ENCODE results near the gene TBCD.

Gene TBCD

DNA sequence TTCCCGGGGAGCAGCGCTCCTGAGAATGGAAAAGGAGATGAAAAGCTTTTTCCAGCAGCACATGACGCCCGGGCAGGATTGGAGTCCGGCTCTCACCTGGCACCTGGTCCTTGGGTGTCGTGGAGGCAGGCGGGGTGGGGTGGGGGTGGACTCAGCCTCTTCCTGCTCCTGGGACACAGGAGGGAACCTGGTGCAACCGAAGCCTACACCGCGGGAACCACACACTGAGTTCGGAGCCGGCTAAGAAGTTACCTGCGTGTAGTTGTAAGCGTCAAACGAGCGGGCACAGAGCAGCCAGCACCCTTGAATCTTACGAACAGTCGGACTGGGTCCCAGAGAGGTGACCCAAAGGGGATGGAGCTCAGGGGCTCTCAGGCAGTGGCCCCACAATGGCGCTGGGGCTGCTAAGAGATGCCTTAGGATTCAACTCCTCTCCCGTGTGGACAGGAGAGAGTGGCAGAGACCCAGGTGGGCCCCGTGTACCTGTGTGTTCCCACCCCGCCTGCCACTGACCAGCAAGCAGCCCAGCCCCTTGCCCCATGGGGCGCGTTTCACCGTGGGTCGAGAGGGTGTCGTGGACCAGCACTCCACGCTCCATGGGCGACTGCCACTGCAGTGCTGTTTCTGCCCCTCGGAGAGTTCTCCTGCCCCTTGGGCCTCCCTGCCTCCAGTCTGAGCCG is 221.7 kb downstream of the TBCD start:
- DNase-seq (ENCODE audit: low read depth), result no peak
- H3K4me3 ChIP-seq (ENCODE audit: low read depth, low read length), result no peak overlapping the region
- TF ChIP-seq, protein P1, sequence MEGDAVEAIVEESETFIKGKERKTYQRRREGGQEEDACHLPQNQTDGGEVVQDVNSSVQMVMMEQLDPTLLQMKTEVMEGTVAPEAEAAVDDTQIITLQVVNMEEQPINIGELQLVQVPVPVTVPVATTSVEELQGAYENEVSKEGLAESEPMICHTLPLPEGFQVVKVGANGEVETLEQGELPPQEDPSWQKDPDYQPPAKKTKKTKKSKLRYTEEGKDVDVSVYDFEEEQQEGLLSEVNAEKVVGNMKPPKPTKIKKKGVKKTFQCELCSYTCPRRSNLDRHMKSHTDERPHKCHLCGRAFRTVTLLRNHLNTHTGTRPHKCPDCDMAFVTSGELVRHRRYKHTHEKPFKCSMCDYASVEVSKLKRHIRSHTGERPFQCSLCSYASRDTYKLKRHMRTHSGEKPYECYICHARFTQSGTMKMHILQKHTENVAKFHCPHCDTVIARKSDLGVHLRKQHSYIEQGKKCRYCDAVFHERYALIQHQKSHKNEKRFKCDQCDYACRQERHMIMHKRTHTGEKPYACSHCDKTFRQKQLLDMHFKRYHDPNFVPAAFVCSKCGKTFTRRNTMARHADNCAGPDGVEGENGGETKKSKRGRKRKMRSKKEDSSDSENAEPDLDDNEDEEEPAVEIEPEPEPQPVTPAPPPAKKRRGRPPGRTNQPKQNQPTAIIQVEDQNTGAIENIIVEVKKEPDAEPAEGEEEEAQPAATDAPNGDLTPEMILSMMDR (IDR thresholded peaks at IDR 0.05; ENCODE audit: low read depth, low read length, missing control alignments), result no peak

DNA sequence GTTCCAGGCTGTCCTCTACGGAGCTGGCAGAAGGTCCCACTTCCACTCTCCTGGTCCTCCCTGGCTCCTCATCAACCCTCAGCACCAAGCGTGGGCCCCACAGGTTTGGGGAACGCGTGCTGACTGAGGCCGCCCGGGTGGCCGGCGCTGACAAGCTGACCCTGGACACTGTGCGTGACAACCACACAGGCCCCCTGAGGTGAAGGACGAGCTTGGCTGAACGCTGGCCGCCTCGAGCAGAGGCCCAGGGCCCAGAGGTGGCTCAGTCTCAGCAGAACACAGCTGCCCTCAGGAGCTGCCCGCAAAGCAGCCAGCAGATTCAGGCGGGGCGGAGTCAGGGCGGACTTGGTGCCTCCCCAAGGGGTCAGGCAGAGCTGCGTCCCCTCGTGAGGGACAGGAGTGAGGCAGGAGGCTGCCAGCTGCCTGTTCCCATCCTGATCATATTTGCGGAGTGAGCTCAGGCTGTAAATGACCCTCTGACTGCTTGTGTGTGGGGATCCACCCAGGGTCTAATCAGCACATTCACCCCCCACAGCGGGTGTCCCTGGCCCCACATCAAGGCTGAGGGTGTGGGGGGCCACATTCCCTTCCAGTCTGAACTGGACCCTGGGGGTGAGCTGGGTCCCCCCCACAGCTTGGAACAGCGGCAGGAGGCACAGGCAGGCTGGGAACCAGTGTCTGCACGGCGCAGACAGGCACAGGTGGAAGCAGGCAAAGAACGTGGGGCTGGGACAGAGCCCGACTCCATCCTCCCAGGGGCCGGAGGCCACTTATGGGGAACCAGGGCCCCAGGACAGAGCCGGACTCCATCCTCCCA is 222.5 kb downstream of the TBCD start:
- TF ChIP-seq, protein P1 (IDR thresholded peaks at IDR 0.05; ENCODE audit: low read depth, low read length, missing control alignments), result no peak
- no peak for DNase-seq (ENCODE audit: low read depth)
- H3K4me3 ChIP-seq (ENCODE audit: low read depth, low read length), result no peak overlapping the region

DNA sequence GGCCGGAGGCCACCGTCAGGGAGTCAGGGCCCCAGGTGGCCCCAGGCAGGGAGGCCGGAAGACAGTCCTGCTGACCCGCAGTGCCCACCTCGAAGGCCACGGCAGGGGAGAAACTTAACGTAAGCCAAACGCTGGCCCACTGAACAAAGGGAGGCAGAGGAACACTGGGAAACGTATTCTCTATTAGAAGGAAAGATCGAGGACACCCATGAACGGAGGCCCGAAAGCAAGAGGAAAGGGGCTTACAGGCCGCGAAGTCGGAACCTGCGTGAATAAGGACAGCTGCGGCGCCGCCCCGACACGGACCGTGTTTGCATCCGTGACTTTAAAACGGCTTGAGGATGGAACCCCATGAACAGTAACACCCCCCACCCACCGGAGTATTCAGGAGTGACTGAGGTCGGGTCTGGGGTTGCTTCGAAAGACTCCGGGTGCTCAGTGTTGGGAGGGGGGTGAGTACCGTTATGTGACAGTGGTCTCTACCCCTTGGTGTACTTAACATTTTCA is 225.2 kb downstream of the TBCD start:
- no peak overlapping the region for H3K4me3 ChIP-seq (ENCODE audit: low read depth, low read length)
- DNase-seq (ENCODE audit: low read depth), result no peak
- TF ChIP-seq, protein P1 (IDR thresholded peaks at IDR 0.05; ENCODE audit: low read depth, low read length, missing control alignments), result no peak

DNA sequence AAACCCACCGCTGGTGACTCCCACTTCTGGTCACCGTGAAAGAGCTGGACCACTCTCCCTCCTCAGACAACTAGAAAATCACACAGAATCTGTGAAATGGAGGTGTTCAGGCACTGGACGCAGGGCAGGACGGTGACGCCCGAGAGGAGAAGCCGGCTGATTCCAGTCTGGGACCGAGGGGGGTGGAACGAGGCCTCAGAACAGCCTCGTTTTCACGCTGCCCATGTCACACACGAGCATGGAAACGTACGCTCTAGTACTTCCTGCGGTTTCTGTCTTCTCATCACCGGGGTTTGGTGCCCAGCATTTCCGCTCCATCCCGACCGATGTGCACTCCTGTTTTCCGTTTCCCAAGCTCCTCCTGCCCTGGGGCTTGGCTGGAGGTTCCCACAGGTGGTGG is 225.7 kb downstream of the TBCD start:
- TF ChIP-seq, protein P1 (IDR thresholded peaks at IDR 0.05; ENCODE audit: low read depth, low read length, missing control alignments), result no peak
- no peak overlapping the region for H3K4me3 ChIP-seq (ENCODE audit: low read depth, low read length)
- DNase-seq (ENCODE audit: low read depth), result no peak

DNA sequence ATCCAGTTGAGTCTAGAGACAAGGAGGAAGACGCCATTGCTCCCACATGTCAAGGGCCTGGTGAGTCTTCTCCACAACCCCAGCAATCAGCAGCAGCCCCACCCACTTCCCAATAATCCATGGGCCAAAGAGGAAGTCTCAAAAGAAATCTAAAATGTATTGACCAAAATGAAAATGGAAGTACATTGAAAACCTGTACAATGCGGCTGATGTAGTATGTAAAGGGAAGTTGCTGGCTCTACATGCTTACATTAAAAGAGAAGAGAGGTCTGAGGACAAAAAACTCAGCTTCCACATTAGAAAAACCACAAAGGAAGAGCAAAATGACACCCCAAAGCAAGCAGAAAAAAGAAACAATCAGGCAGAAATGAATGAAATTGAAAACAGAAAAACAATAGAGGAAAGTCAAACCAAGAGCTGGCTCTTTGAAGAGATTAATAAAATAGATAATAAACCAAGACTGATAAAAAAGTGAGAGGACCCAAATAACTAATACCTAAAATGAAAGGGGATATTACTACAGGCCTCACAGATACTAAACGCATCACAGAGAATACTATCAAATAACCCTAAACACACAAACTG is 227.0 kb downstream of the TBCD start:
- TF ChIP-seq, protein P1 (IDR thresholded peaks at IDR 0.05; ENCODE audit: low read depth, low read length, missing control alignments), result no peak
- DNase-seq (ENCODE audit: low read depth), result no peak

DNA sequence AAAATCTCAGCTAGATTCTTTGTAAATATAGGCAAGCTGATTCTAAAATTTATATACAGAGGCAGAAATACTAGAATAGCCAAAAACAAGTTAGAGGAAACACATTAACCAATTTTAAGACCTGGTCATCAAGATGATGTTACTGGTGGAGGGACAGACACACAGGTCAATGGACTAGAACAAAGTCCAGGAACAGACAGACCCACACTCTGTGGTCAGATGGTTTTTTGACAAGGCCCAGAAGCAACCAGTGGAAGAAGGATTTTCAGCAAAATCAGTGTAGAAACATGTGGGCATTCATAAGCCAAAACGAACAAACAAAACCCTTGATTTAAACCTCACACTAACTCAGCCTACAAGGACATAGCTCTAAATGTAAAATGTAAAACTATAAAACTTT is 227.9 kb downstream of the TBCD start:
- TF ChIP-seq, protein P1 (IDR thresholded peaks at IDR 0.05; ENCODE audit: low read depth, low read length, missing control alignments), result no peak
- no peak overlapping the region for H3K4me3 ChIP-seq (ENCODE audit: low read depth, low read length)
- DNase-seq (ENCODE audit: low read depth), result no peak

More for the DNA sequence above, 227.0 kb downstream of the TBCD start:
- no peak overlapping the region for H3K4me3 ChIP-seq (ENCODE audit: low read depth, low read length)

Data from GM12864 (cell line).